HepG2 (cell line): ENCODE measurements around the gene KIF13A. TPM values are rescaled to one million over a fixed set of nuclear protein-coding genes. Genes with fewer than 3 reads are reported as not detected.

Source experiments
- ASH2L ChIP-seq: fragments of 300-600, 200-600 bp; sonication (generic); IDR thresholded peaks from 2 replicates; pipeline ENCODE4 v1.7.0; 2017; ENCODE audit warnings: low read depth, mild to moderate bottlenecking, moderate library complexity, mixed read lengths, low read length; ENCODE audit not compliant: insufficient read length
- ATF4 ChIP-seq, 2 experiments: fragments of 450-650 bp in 1 of 2; sonication (generic) in 1 of 2; formaldehyde crosslinking; IDR thresholded peaks; 2 replicates each; pipeline versions ENCODE4 v1.5.0 to v1.8.0; 2020 to 2022; ENCODE audit warnings: mild to moderate bottlenecking in 1 of 2, missing genetic modification reagents in 1 of 2
- BCLAF1 ChIP-seq: fragments of 450-650 bp; IDR thresholded peaks from 2 replicates; pipeline ENCODE4 v1.6.1; 2017; ENCODE audit warnings: mild to moderate bottlenecking
- CCDC6 ChIP-seq: sonication (generic); formaldehyde crosslinking; IDR thresholded peaks from 2 replicates; pipeline ENCODE4 v1.8.1; 2022; ENCODE audit warnings: mild to moderate bottlenecking, missing genetic modification reagents, moderate library complexity
- DDIT3 ChIP-seq: sonication (generic); formaldehyde crosslinking; IDR thresholded peaks from 2 replicates; pipeline ENCODE4 v1.4.0; 2020; ENCODE audit warnings: mild to moderate bottlenecking, missing genetic modification reagents
- E2F2 ChIP-seq: sonication (generic); formaldehyde crosslinking; IDR thresholded peaks from 2 replicates; pipeline ENCODE4 v1.4.0; 2020; ENCODE audit warnings: missing genetic modification reagents, borderline replicate concordance
- EED ChIP-seq: sonication (generic); formaldehyde crosslinking; IDR thresholded peaks from 2 replicates; pipeline ENCODE4 v1.5.0; 2020; ENCODE audit warnings: mild to moderate bottlenecking, missing genetic modification reagents
- HDAC2 ChIP-seq: sonication (generic); formaldehyde crosslinking; IDR thresholded peaks from 2 replicates; pipeline ENCODE4 v1.4.0; 2020; ENCODE audit warnings: missing genetic modification reagents
- HOXA5 ChIP-seq: sonication (generic); formaldehyde crosslinking; IDR thresholded peaks from 2 replicates; pipeline ENCODE4 v1.4.0; 2020; ENCODE audit warnings: missing genetic modification reagents
- IKZF4 ChIP-seq: sonication (generic); formaldehyde crosslinking; IDR thresholded peaks from 2 replicates; pipeline ENCODE4 v1.5.1; 2020; ENCODE audit warnings: borderline replicate concordance, mild to moderate bottlenecking, low read depth, missing genetic modification reagents; ENCODE audit errors: not compliant biosample characterization
- KMT2B ChIP-seq: IDR thresholded peaks from 2 replicates; pipeline ENCODE4 v1.6.1; 2016; ENCODE audit warnings: missing genetic modification reagents, missing compliant biosample characterization
- MATR3 ChIP-seq: sonication (generic); formaldehyde crosslinking; IDR thresholded peaks from 2 replicates; pipeline ENCODE4 v1.4.0; 2020; ENCODE audit warnings: missing genetic modification reagents
- MTF2 ChIP-seq: sonication (generic); formaldehyde crosslinking; IDR thresholded peaks from 2 replicates; pipeline ENCODE4 v1.5.0; 2020; ENCODE audit warnings: missing genetic modification reagents, borderline replicate concordance
- MXI1 ChIP-seq: IDR thresholded peaks from 3 replicates; pipeline ENCODE4 v1.6.1; 2012; ENCODE audit warnings: low read depth, low read length, inconsistent platforms, borderline replicate concordance
- NCOA5 ChIP-seq: sonication (generic); formaldehyde crosslinking; IDR thresholded peaks from 2 replicates; pipeline ENCODE4 v1.4.0; 2020; ENCODE audit warnings: missing genetic modification reagents
- NFIB ChIP-seq: sonication (generic); formaldehyde crosslinking; IDR thresholded peaks from 2 replicates; pipeline ENCODE4 v1.9.0; 2021; ENCODE audit warnings: missing genetic modification reagents, mild to moderate bottlenecking, borderline replicate concordance
- NFKB2 ChIP-seq: sonication (generic); formaldehyde crosslinking; IDR thresholded peaks from 2 replicates; pipeline ENCODE4 v1.4.0; 2020; ENCODE audit warnings: missing genetic modification reagents, borderline replicate concordance
- NR3C1 ChIP-seq: sonication (generic); formaldehyde crosslinking; IDR thresholded peaks from 2 replicates; pipeline ENCODE4 v1.4.0; 2020; ENCODE audit warnings: missing genetic modification reagents
- SMAD3 ChIP-seq: sonication (generic); formaldehyde crosslinking; IDR thresholded peaks from 2 replicates; pipeline ENCODE4 v1.4.0; 2020; ENCODE audit warnings: missing genetic modification reagents
- U2AF2 ChIP-seq: fragments of 200-400 bp; formaldehyde crosslinking; IDR thresholded peaks from 2 replicates; pipeline ENCODE4 v1.6.1; 2017; ENCODE audit warnings: low read depth, mild to moderate bottlenecking, low read length
- ZBTB25 ChIP-seq: IDR thresholded peaks from 2 replicates; pipeline ENCODE4 v1.6.1; 2018; ENCODE audit warnings: missing genetic modification reagents
- ZFAT ChIP-seq: sonication (generic); formaldehyde crosslinking; conservative IDR thresholded peaks from 2 replicates; pipeline ENCODE4 v1.8.1; 2023; ENCODE audit warnings: missing genetic modification reagents, inconsistent platforms
- ZMYM3 ChIP-seq: sonication (generic); formaldehyde crosslinking; IDR thresholded peaks from 2 replicates; pipeline ENCODE4 v1.5.1; 2020; ENCODE audit warnings: mild to moderate bottlenecking, missing genetic modification reagents
- ZNF235 ChIP-seq: sonication (generic); formaldehyde crosslinking; IDR thresholded peaks from 2 replicates; pipeline ENCODE4 v1.8.1; 2023; ENCODE audit warnings: mild to moderate bottlenecking, missing genetic modification reagents, borderline replicate concordance
- ZNF343 ChIP-seq: sonication (generic); formaldehyde crosslinking; IDR thresholded peaks from 2 replicates; pipeline ENCODE4 v1.4.0; 2020; ENCODE audit warnings: mild to moderate bottlenecking, missing genetic modification reagents
- ZSCAN31 ChIP-seq: sonication (generic); formaldehyde crosslinking; IDR thresholded peaks from 2 replicates; pipeline ENCODE4 v1.5.0; 2020; ENCODE audit warnings: low read depth, mild to moderate bottlenecking, missing genetic modification reagents
- polyA plus RNA-seq, 8 experiments: library from polyadenylated mRNA; depleted of rRNA in 3 of 8; stranded (reverse) in 7 of 8; unstranded in 1 of 8; fragments of >200 nt; fragmentation: Illumina TruSeq in 4 of 8; extraction: Trizol in 4 of 8; gene quantifications; 2 replicates each; pipeline versions ENCODE4 v1.2.1 to v1.2.3, GENCODE V29; 2011 to 2016; ENCODE audit warnings: low read depth in 4 of 8, missing spikeins in 1 of 8, mixed read lengths in 1 of 8; ENCODE audit not compliant: insufficient read depth in 1 of 8
- total RNA-seq, 5 experiments: library from RNA; depleted of rRNA; stranded (reverse); fragments of >200 nt; fragmentation: Illumina TruSeq; extraction: Trizol; gene quantifications; 2 replicates each; pipeline ENCODE4 v1.2.3, GENCODE V29; 2016; ENCODE audit warnings: low read depth in 1 of 5

Gene KIF13A
- total and polyA plus RNA-seq, 2 of the 13 experiments (the other 11 are each of a cell fraction or from before 2014, with no cell fraction given): 21.1 to 37.2 TPM

- TF ChIP-seq SMAD3 (peak; percentile 38; the same call in 1 of the 2 replicates), MTF2 (CRISPR knock-in tag) (no peak), NFKB2 (CRISPR knock-in tag) (no peak), IKZF4 (CRISPR knock-in tag) (no peak), NFIB (no peak), HOXA5 (CRISPR knock-in tag) (no peak), ZMYM3 (CRISPR knock-in tag) (peak; percentile 89), NR3C1 (no peak), KMT2B (CRISPR knock-in tag) (peak; percentile 78), ZFAT (CRISPR knock-in tag) (no peak), BCLAF1 (no peak), NCOA5 (CRISPR knock-in tag) (no peak), ZBTB25 (CRISPR knock-in tag) (peak; percentile 46; the same call in 1 of the 2 replicates), EED (CRISPR knock-in tag) (no peak), ATF4 (CRISPR knock-in tag; IDR thresholded peaks at IDR 0.05) (peak in 1 of 2 experiments; percentile 46; a peak in 1 of 4 replicates), DDIT3 (no peak), E2F2 (CRISPR knock-in tag) (no peak), ASH2L (peak; percentile 65), MXI1 (no peak; the same call in 2 of the 3 replicates), CCDC6 (CRISPR knock-in tag) (peak; percentile 69), MATR3 (CRISPR knock-in tag) (no peak), U2AF2 (no peak), HDAC2 (CRISPR knock-in tag) (peak; percentile 93), ZSCAN31 (0 out of 2 replicates have a peak, but pooled peaks have one; percentile 35), ZNF235 (CRISPR knock-in tag) (no peak), ZNF343 (CRISPR knock-in tag) (no peak)
Observed at GRCh38 chr6:17932330-17932852, 55.0 kb downstream of the KIF13A start (continued).
